Tibial nerve (tissue), 4 donors: ENCODE data around the gene ECE1. TPM values are rescaled to one million over a fixed set of nuclear protein-coding genes. Genes with fewer than 3 reads are reported as not detected.
A peak's percentile ranks its signal among the peaks of the same experiment; 100 is the strongest.

Source experiments
- DNase-seq, 2 donors: peaks; one replicate each; pipeline ENCODE4 v3.0.0-alpha.2; 2019; ENCODE audit warnings: low spot score in 2 of 2
- H3K27ac ChIP-seq, 4 donors: fragments of 200-600 bp; sonication (generic) in 3 of 4; one replicate each; pipeline ENCODE4 v1.5.1; 2017 to 2019; ENCODE audit warnings: mild to moderate bottlenecking in 1 of 4
- H3K27me3 ChIP-seq, 2 donors: fragments of 200-600 bp; sonication (generic) in 1 of 2; one replicate each; pipeline versions ENCODE4 v1.5.1 to v1.6.0; 2017 to 2019
- H3K36me3 ChIP-seq, 3 donors: fragments of 200-600 bp; sonication (generic); one replicate each; pipeline ENCODE4 v1.5.1; 2018 to 2019
- H3K4me1 ChIP-seq, 4 donors: fragments of 200-600 bp; sonication (generic) in 3 of 4; one replicate each; pipeline ENCODE4 v1.5.1; 2017 to 2019
- H3K4me3 ChIP-seq, 4 donors: fragments of 200-600 bp; sonication (generic) in 3 of 4; one replicate each; pipeline ENCODE4 v1.5.1; 2017 to 2019; ENCODE audit warnings: mild to moderate bottlenecking in 1 of 4, moderate library complexity in 1 of 4
- H3K9me3 ChIP-seq, 4 donors: fragments of 200-600 bp; sonication (generic) in 3 of 4; one replicate each; pipeline ENCODE4 v1.5.1; 2017 to 2019
- CTCF ChIP-seq, 5 experiments: fragments of 200-600 bp in 3 of 5; fragments of 450-650 bp in 2 of 5; sonication (generic) in 3 of 5; IDR thresholded peaks; one replicate each; pipeline ENCODE4 v1.5.1; 2016 to 2019; ENCODE audit warnings: antibody characterized with exemption in 5 of 5, mild to moderate bottlenecking in 3 of 5, moderate library complexity in 2 of 5
- EP300 ChIP-seq, 2 donors: sonication (generic); formaldehyde crosslinking; IDR thresholded peaks; one replicate each; pipeline ENCODE4 v1.6.1; 2017; ENCODE audit warnings: antibody characterized with exemption in 2 of 2, mild to moderate bottlenecking in 1 of 2
- POLR2A ChIP-seq, 2 donors: fragments of 450-650 bp; IDR thresholded peaks; one replicate each; pipeline ENCODE4 v1.6.1; 2017; ENCODE audit warnings: antibody characterized with exemption in 2 of 2, mild to moderate bottlenecking in 2 of 2, moderate library complexity in 2 of 2
- WGBS, 2 donors: methylation state at CpG; one replicate each; pipeline ENCODE4 v1.1.5; 2018; 5-methylcytosine and 5-hydroxymethylcytosine counted together
- total RNA-seq, 4 donors: library from RNA; depleted of rRNA; stranded (reverse); fragments of >200 nt; gene quantifications; one replicate each; pipeline ENCODE4 v1.1.0, GENCODE V29; 2016

ECE1 gene
- total RNA-seq, 4 donors from 2014 or later, result 84.1 to 128 (median 110) TPM

GRCh38 chr1:21260405-21261125 is 29.7 kb downstream of the ECE1 start:
- WGBS, 2 donors, result 44 to 48% methylated on average over 22 of the region's 22 CpGs
- peaks cover 0 to 65% (median 35%) of the 10 kb centered on the region in 4 donors for H3K4me1 ChIP-seq
- no peak for DNase-seq
- TF ChIP-seq CTCF (IDR thresholded peaks at IDR 0.05), result no peak
- no peak for TF ChIP-seq EP300 (IDR thresholded peaks at IDR 0.05)
- TF ChIP-seq POLR2A (IDR thresholded peaks at IDR 0.05), result no peak
- peak overlapping the region; percentile 19 to 96 (median 84) for H3K27ac ChIP-seq
- H3K4me3 ChIP-seq, result no peak overlapping the region
- no peaks in the 10 kb centered on the region for H3K9me3 ChIP-seq
- H3K27me3 ChIP-seq, result no peaks in the 10 kb centered on the region
- peaks cover 0 to 54% (median 10%) of the 10 kb centered on the region in 3 donors for H3K36me3 ChIP-seq

GRCh38 chr1:21259316-21260076 is 30.8 kb downstream of the ECE1 start:
- Histone ChIP-seq H3K4me3 (no peak overlapping the region), H3K27ac (peak overlapping the region in 2 of 4 donors; percentile 90 to 96), H3K4me1 (peaks cover 0 to 68% (median 35%) of the 10 kb centered on the region in 4 donors), H3K9me3 (no peaks in the 10 kb centered on the region), H3K36me3 (peaks cover 0 to 58% (median 10%) of the 10 kb centered on the region in 3 donors), H3K27me3 (no peaks in the 10 kb centered on the region)
- DNase-seq, result no peak
- 61 to 65% methylated on average over 5 of the region's 5 CpGs for WGBS, 2 donors
- no peak for TF ChIP-seq CTCF (IDR thresholded peaks at IDR 0.05)
- no peak for TF ChIP-seq POLR2A (IDR thresholded peaks at IDR 0.05)
- no peak for TF ChIP-seq EP300 (IDR thresholded peaks at IDR 0.05)

GRCh38 chr1:21258331-21259134 is 31.7 kb downstream of the ECE1 start:
- DNase-seq, result no peak
- TF ChIP-seq CTCF (IDR thresholded peaks at IDR 0.05) (no peak), POLR2A (IDR thresholded peaks at IDR 0.05) (no peak), EP300 (IDR thresholded peaks at IDR 0.05) (no peak)
- H3K36me3 ChIP-seq, result peaks cover 0 to 62% (median 10%) of the 10 kb centered on the region in 3 donors
- H3K9me3 ChIP-seq, result no peaks in the 10 kb centered on the region
- H3K4me1 ChIP-seq, result peaks cover 0 to 70% (median 31%) of the 10 kb centered on the region in 4 donors
- no peak overlapping the region for H3K4me3 ChIP-seq
- H3K27me3 ChIP-seq, result no peaks in the 10 kb centered on the region
- peak overlapping the region in 2 of 4 donors; percentile 3 to 96 for H3K27ac ChIP-seq
- WGBS, 2 donors, result 84 to 87% methylated on average over 22 of the region's 22 CpGs

GRCh38 chr1:21257431-21258135 is 32.7 kb downstream of the ECE1 start:
- H3K4me3 ChIP-seq, result no peak overlapping the region
- DNase-seq, result no peak
- peak overlapping the region in 2 of 4 donors; percentile 28 to 96 for H3K27ac ChIP-seq
- TF ChIP-seq POLR2A (IDR thresholded peaks at IDR 0.05) (no peak), CTCF (IDR thresholded peaks at IDR 0.05) (no peak)
- no peaks in the 10 kb centered on the region for H3K9me3 ChIP-seq
- 82 to 86% methylated on average over 12 to 13 of the region's 13 CpGs for WGBS, 2 donors
- H3K36me3 ChIP-seq, result peaks cover 0 to 70% (median 10%) of the 10 kb centered on the region in 3 donors
- peaks cover 0 to 63% (median 23%) of the 10 kb centered on the region in 4 donors for H3K4me1 ChIP-seq
- H3K27me3 ChIP-seq, result no peaks in the 10 kb centered on the region
